PFSK-1 (cell line): ENCODE measurements around the gene TNRC18.

Experiments
- FOXP2 ChIP-seq: optimal IDR thresholded peaks from 2 replicates; pipeline ENCODE3; 2011; ENCODE audit warnings: borderline replicate concordance, control low read depth, inconsistent platforms; ENCODE audit not compliant: insufficient read depth; ENCODE audit errors: extremely low read length, extremely low read depth
- POLR2AphosphoS5 ChIP-seq: IDR thresholded peaks from 2 replicates; pipeline ENCODE4 v1.6.1; 2012; ENCODE audit warnings: low read depth, mild to moderate bottlenecking, control low read depth, low read length, moderate library complexity
- SIN3A ChIP-seq: IDR thresholded peaks from 2 replicates; pipeline ENCODE4 v1.6.1; 2012; ENCODE audit warnings: mild to moderate bottlenecking, low read length, moderate library complexity, borderline replicate concordance; ENCODE audit not compliant: insufficient read depth
- TAF1 ChIP-seq: IDR thresholded peaks from 2 replicates; pipeline ENCODE4 v1.6.1; 2012; ENCODE audit warnings: low read length, control low read depth, borderline replicate concordance; ENCODE audit not compliant: insufficient read depth
- TF ChIP-seq, protein P1 (sequence below), 2 experiments: IDR thresholded peaks; 2 replicates each; pipeline versions ENCODE4 v1.6.1 to v1.8.0; 2011 to 2012; ENCODE audit warnings: low read depth in 2 of 2, low read length in 2 of 2, control low read depth in 1 of 2, inconsistent platforms in 1 of 2, mild to moderate bottlenecking in 1 of 2, moderate library complexity in 1 of 2; ENCODE audit not compliant: insufficient read depth in 1 of 2

Gene TNRC18

DNA sequence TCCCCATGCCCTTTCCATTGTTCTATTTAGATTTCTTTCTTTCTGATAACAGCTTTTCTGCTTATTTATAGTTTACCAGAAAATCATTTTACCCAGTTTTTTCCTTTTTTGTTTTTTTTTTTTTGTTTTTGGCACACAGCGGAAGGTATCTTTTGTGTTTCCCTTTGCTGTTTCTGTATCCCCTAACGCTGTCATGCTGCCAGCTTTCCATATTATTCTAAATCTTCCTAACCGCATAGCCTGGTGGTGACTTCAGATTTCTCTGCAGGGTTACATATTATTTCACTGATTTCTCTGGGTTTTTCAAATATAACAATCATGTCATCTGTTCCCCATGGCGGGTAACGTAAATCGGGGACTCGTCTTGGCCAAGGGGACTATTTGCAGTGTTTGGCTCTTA is 144.9 kb downstream of the TNRC18 start:
- TF ChIP-seq POLR2AphosphoS5: no peak
- no peak for TF ChIP-seq SIN3A
- TF ChIP-seq FOXP2: no peak
- TF ChIP-seq TAF1: no peak
- TF ChIP-seq, protein P1, sequence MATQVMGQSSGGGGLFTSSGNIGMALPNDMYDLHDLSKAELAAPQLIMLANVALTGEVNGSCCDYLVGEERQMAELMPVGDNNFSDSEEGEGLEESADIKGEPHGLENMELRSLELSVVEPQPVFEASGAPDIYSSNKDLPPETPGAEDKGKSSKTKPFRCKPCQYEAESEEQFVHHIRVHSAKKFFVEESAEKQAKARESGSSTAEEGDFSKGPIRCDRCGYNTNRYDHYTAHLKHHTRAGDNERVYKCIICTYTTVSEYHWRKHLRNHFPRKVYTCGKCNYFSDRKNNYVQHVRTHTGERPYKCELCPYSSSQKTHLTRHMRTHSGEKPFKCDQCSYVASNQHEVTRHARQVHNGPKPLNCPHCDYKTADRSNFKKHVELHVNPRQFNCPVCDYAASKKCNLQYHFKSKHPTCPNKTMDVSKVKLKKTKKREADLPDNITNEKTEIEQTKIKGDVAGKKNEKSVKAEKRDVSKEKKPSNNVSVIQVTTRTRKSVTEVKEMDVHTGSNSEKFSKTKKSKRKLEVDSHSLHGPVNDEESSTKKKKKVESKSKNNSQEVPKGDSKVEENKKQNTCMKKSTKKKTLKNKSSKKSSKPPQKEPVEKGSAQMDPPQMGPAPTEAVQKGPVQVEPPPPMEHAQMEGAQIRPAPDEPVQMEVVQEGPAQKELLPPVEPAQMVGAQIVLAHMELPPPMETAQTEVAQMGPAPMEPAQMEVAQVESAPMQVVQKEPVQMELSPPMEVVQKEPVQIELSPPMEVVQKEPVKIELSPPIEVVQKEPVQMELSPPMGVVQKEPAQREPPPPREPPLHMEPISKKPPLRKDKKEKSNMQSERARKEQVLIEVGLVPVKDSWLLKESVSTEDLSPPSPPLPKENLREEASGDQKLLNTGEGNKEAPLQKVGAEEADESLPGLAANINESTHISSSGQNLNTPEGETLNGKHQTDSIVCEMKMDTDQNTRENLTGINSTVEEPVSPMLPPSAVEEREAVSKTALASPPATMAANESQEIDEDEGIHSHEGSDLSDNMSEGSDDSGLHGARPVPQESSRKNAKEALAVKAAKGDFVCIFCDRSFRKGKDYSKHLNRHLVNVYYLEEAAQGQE (IDR thresholded peaks at IDR 0.05; ENCODE audit: insufficient read depth in 1 of 2, low read depth in 2 of 2, low read length in 2 of 2): no peak

DNA sequence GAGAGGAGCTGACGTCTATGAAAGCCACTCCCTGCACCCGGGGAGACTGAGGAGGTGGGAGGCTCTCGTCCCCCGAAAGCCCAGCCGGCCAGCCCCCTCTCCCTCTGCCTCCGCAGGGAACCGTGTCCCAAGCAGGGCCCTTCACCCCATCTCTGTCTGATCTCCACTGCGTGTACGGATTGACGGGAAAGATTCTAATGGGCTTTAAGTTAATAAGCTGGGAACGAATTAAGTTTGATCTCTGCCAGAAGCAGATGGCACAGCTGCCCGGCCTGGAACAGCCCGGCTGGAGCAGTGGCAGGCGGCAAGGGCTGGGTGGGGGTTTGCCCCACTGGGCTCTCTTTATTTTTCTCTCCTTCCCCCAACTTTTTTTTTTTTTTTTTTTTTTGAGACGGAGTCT is 147.0 kb downstream of the TNRC18 start:
- TF ChIP-seq POLR2AphosphoS5 (no peak), TAF1 (no peak), FOXP2 (no peak), SIN3A (no peak)
- TF ChIP-seq, protein P1 (IDR thresholded peaks at IDR 0.05; ENCODE audit: insufficient read depth in 1 of 2, low read depth in 2 of 2, low read length in 2 of 2): no peak

GRCh38 chr7:5274441-5274840 is 149.2 kb downstream of the TNRC18 start:
- TF ChIP-seq TAF1 (no peak), POLR2AphosphoS5 (no peak)
- TF ChIP-seq, protein P1 (IDR thresholded peaks at IDR 0.05; ENCODE audit: insufficient read depth in 1 of 2, low read depth in 2 of 2, low read length in 2 of 2): no peak

DNA sequence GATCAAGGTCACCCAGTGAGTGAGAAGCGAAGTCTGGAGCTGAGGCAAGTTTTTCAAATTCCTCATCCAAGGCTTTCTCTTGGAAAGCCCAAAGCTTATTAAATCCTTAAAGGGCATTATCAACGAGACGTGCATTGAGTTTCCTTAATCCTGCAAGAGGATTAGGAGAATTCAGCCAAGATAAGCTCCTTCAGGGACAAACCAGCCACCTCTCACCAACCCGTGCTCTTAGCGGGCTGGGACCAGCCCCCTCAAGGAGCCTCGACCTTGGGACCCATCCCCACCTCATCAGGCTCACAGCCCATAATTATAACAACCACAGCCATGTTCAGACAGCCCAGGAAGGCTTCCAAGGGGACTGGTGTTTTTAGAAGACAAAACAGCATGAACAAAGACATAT is 152.8 kb downstream of the TNRC18 start:
- TF ChIP-seq FOXP2 (no peak), SIN3A (no peak), TAF1 (no peak), POLR2AphosphoS5 (no peak)
- TF ChIP-seq, protein P1 (IDR thresholded peaks at IDR 0.05; ENCODE audit: insufficient read depth in 1 of 2, low read depth in 2 of 2, low read length in 2 of 2): no peak

DNA sequence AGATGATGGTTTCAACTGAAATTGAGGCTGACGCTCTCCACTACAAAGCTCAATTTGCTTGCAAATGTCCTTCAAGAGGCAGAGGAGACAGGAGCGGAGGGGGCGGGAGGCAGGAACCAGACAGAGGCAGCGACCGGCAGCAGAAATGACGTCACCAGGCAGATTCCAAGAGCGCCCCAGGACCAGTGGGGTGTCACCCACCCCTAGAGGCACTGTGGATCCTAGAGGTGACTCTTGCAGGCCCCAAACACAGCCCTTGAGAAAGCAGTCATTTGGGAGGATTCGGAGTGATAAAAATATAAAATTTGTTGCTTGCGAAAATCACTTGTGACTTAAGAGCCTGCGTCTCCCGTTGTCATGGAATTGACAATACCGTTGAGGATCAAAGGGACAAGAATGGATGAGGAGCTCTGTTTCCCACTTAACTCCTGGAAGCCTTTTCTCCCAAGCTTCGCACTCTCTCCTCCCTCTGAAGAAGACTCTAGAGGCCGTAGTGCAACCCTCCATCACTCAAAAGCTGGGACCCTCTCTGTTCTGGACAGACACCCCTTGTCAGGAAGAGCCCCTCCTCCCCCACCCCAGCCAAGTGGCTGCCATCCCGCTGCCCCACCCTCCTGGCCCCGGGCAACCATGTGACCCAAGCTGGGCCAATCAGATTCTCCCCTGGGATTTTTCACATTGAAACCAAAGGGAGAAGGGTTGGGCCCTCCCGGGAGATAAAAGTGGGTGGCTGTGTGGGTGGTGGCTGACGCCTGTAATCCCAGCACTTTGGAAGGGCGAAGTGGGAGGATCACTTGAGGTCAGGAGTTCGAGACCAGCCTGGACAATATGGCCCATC is 157.2 kb downstream of the TNRC18 start:
- no peak for TF ChIP-seq SIN3A
- no peak for TF ChIP-seq TAF1
- TF ChIP-seq FOXP2: no peak
- no peak for TF ChIP-seq POLR2AphosphoS5
- TF ChIP-seq, protein P1 (IDR thresholded peaks at IDR 0.05; ENCODE audit: insufficient read depth in 1 of 2, low read depth in 2 of 2, low read length in 2 of 2): no peak
